Measurements from ENCODE around the gene GABRG3. TPM values are rescaled to one million over a fixed set of nuclear protein-coding genes. Genes with fewer than 3 reads are reported as not detected.

GABRG3 gene
- total and polyA plus RNA-seq, 9 of the 15 experiments (the other 6 are each of a cell fraction or from before 2014, with no cell fraction given), result 4.0 to 15.1 (median 11.2) TPM

DNA sequence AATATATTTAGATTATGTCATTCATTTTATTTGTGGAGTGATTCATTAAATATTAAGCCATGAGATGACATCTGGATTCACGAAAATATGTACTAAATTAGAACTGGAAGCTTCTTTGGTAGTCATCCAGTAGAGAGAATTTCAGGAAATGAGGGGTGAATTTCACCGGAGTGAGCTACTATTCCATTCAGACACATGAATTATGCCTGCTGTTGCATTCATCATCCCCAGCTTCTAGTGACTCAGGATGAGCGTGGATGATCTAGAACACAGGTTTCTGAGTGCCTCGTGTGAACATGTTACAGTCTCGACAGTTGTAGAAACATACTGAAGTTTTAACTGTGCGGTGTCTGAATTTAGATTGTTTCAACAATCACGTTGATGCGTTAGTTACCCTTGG is 42.9 kb upstream of the GABRG3 start:
- H2AFZ ChIP-seq (ENCODE audit: low read depth, low read length), result no peak overlapping the region
- no TSS peak for BruUV-seq (replicated peaks)

More for the DNA sequence above, 42.9 kb upstream of the GABRG3 start:
- Histone ChIP-seq H3K36me3 (ENCODE audit: control insufficient read depth, insufficient read depth, low read length) (no peaks in the 10 kb centered on the region), H3K4me2 (ENCODE audit: insufficient read depth, low read length) (no peak overlapping the region), H3K4me1 (replicated peaks in 1 of 2; ENCODE audit: control insufficient read depth in 2 of 2, insufficient read depth in 2 of 2, low read length in 2 of 2) (no peaks in the 10 kb centered on the region), H3K27ac (ENCODE audit: extremely low read depth, low read depth, low read length) (no peak overlapping the region), H3K9me3 (replicated peaks; ENCODE audit: control insufficient read depth, insufficient read depth, low read depth, low read length) (no peaks in the 10 kb centered on the region), H3K27me3 (ENCODE audit: control insufficient read depth in 2 of 2, insufficient read depth in 2 of 2, low read length in 2 of 2) (no peaks in the 10 kb centered on the region), H3K9ac (ENCODE audit: insufficient read depth in 1 of 2, low read depth in 2 of 2, low read length in 2 of 2) (no peak overlapping the region), H3K4me3 (no peak overlapping the region), H3K9me1 (ENCODE audit: control insufficient read depth, insufficient read depth, low read length) (no peaks in the 10 kb centered on the region), H4K20me1 (replicated peaks; ENCODE audit: control insufficient read depth, insufficient read depth, low read length) (no peaks in the 10 kb centered on the region), H3K79me2 (ENCODE audit: control insufficient read depth, insufficient read depth, low read length) (no peaks in the 10 kb centered on the region)
- TF ChIP-seq, protein P1, sequence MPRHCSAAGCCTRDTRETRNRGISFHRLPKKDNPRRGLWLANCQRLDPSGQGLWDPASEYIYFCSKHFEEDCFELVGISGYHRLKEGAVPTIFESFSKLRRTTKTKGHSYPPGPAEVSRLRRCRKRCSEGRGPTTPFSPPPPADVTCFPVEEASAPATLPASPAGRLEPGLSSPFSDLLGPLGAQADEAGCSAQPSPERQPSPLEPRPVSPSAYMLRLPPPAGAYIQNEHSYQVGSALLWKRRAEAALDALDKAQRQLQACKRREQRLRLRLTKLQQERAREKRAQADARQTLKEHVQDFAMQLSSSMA (CRISPR knock-in tag; IDR thresholded peaks at IDR 0.05), result no peak
- no peak for TF ChIP-seq ZNF24 (IDR thresholded peaks at IDR 0.05)
- TF ChIP-seq ZNF274 (IDR thresholded peaks at IDR 0.05; ENCODE audit: borderline replicate concordance, low read depth, low read length), result no peak
- TF ChIP-seq SMAD2 (IDR thresholded peaks at IDR 0.05; ENCODE audit: low read depth, low read length), result no peak
- TF ChIP-seq, protein P2, sequence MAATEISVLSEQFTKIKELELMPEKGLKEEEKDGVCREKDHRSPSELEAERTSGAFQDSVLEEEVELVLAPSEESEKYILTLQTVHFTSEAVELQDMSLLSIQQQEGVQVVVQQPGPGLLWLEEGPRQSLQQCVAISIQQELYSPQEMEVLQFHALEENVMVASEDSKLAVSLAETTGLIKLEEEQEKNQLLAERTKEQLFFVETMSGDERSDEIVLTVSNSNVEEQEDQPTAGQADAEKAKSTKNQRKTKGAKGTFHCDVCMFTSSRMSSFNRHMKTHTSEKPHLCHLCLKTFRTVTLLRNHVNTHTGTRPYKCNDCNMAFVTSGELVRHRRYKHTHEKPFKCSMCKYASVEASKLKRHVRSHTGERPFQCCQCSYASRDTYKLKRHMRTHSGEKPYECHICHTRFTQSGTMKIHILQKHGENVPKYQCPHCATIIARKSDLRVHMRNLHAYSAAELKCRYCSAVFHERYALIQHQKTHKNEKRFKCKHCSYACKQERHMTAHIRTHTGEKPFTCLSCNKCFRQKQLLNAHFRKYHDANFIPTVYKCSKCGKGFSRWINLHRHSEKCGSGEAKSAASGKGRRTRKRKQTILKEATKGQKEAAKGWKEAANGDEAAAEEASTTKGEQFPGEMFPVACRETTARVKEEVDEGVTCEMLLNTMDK (IDR thresholded peaks at IDR 0.05; ENCODE audit: borderline replicate concordance, insufficient read depth, low read depth, low read length, poor library complexity, severe bottlenecking), result no peak
- no peak for TF ChIP-seq ZNF212 (CRISPR knock-in tag; IDR thresholded peaks at IDR 0.05)
- no peak for TF ChIP-seq ZFPM2 (CRISPR knock-in tag; IDR thresholded peaks at IDR 0.05)
- no peak for TF ChIP-seq ZNF133 (CRISPR knock-in tag; IDR thresholded peaks at IDR 0.05)
- no peak for TF ChIP-seq CC2D1A (IDR thresholded peaks at IDR 0.05)
- TF ChIP-seq NELFE (IDR thresholded peaks at IDR 0.05; ENCODE audit: insufficient read depth, insufficient read length), result no peak
- no peak for TF ChIP-seq KDM1A (IDR thresholded peaks at IDR 0.05)
- no peak for TF ChIP-seq PURB (CRISPR knock-in tag; IDR thresholded peaks at IDR 0.05; ENCODE audit: low read depth)
- no peak for TF ChIP-seq OTX1 (CRISPR knock-in tag; IDR thresholded peaks at IDR 0.05)
- no peak for TF ChIP-seq CHD2 (IDR thresholded peaks at IDR 0.05; ENCODE audit: low read depth, low read length)
- TF ChIP-seq, protein P3, sequence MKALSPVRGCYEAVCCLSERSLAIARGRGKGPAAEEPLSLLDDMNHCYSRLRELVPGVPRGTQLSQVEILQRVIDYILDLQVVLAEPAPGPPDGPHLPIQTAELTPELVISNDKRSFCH (CRISPR knock-in tag; IDR thresholded peaks at IDR 0.05), result no peak
- TF ChIP-seq, protein P3 (tag; IDR thresholded peaks at IDR 0.05), result no peak
- ChIA-PET POLR2A (no interaction called here), CTCF (ENCODE audit: low intra/inter-chr PET ratio) (no interaction called here)
- WGBS (ENCODE audit: insufficient coverage, low coverage, missing lambda C conversion rate), result 0% methylated on average over 8 of the region's 8 CpGs
- FAIRE-seq (no peak), DNase-seq (ENCODE audit: extremely low read depth in 1 of 4, low spot score in 3 of 4) (no peak), ATAC-seq (no peak)
- intact Hi-C loops (cut with micrococcal nuclease) (no loop called here), in situ Hi-C loops (cut with MboI) (no loop called here)

Measured in K562 (cell line).